ENCODE measurements around the gene NEIL3. TPM values are rescaled to one million over a fixed set of nuclear protein-coding genes. Genes with fewer than 3 reads are reported as not detected.

Gene NEIL3
- total RNA-seq, 2 experiments from 2014 or later: 0.22 to 0.25 TPM

DNA sequence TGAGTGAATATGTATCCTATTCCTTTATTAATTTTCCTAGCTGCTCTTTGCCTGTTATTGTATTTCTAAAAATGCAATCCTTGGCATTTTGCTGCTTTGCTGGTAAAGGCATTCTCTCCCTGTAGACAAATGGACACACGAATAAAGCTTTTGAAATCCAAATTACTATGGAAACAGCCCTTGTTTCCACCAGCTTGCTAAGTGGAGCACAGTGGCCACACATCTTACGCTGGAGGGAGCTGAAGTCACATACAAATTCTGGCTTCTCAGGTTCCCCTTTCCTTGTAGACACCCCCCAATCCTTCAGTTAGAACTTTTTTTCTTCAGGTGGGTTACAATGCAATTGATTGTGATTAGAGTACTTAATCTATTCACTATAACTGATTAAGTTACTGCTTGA, 66.3 kb downstream of the NEIL3 start:
- Histone ChIP-seq H3K27ac (ENCODE audit: low read depth in 1 of 2, low read length in 2 of 2) (no peak overlapping the region), H3K9me3 (ENCODE audit: control insufficient read depth in 1 of 2, insufficient read depth in 1 of 2, low read length in 2 of 2) (no peaks in the 10 kb centered on the region), H3K36me3 (ENCODE audit: insufficient read depth, low read length) (no peaks in the 10 kb centered on the region), H3K4me1 (ENCODE audit: insufficient read depth, low read length) (no peaks in the 10 kb centered on the region), H3K27me3 (ENCODE audit: control insufficient read depth in 1 of 2, insufficient read depth in 2 of 2, low read length in 2 of 2) (no peaks in the 10 kb centered on the region), H3K4me3 (ENCODE audit: low read length) (no peak overlapping the region)
- Mint-ChIP-seq H3K4me1 (ENCODE audit: low read depth) (no peaks in the 10 kb centered on the region), H3K36me3 (ENCODE audit: low read depth) (no peaks in the 10 kb centered on the region), H3K27ac (no peak overlapping the region), H3K27me3 (no peaks in the 10 kb centered on the region), H3K9me3 (no peaks in the 10 kb centered on the region), H3K4me3 (no peak overlapping the region)
- TF ChIP-seq, protein P1, sequence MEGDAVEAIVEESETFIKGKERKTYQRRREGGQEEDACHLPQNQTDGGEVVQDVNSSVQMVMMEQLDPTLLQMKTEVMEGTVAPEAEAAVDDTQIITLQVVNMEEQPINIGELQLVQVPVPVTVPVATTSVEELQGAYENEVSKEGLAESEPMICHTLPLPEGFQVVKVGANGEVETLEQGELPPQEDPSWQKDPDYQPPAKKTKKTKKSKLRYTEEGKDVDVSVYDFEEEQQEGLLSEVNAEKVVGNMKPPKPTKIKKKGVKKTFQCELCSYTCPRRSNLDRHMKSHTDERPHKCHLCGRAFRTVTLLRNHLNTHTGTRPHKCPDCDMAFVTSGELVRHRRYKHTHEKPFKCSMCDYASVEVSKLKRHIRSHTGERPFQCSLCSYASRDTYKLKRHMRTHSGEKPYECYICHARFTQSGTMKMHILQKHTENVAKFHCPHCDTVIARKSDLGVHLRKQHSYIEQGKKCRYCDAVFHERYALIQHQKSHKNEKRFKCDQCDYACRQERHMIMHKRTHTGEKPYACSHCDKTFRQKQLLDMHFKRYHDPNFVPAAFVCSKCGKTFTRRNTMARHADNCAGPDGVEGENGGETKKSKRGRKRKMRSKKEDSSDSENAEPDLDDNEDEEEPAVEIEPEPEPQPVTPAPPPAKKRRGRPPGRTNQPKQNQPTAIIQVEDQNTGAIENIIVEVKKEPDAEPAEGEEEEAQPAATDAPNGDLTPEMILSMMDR (IDR thresholded peaks at IDR 0.05): no peak
- ATAC-seq (ENCODE audit: poor library complexity): no peak
- ChIA-PET CTCF (interaction anchor here (0.9 to 1.7 kb wide), 2 partner anchors 16 to 20 kb away, joined by 3 to 4 read pairs; no protein-coding TSS in a partner anchor), POLR2A (no interaction called here)
- intact Hi-C loops (cut with DNase I, micrococcal nuclease): no loop called here
- DNase-seq: peak in 1 of 14 experiments; percentile 3

DNA sequence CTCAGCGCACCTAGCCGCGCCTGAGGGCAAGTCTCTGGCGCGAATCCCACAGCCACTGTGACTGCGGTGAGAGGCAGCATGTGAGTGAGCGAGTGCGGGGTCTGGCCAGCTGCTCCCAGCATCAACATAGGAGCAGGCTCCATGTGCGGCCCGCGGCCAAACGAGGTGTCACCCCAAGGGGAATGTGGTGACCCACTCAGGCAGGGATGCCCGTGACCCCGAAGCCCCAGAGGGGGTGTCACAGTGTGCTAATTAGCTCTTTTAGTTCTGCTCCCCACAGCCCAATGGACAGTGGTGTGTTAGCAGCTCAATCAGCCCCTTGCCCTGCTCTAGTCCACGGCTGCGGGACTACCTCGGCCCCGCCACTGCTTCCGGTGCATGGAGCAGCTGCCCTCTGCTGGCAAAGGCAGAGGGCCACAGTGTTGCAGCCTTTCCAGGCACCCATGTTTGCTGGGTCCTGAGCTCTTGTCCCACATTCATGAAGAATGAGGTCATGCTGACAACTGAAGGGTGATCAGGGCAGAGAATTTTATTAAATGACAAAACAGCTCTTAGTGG, 71.1 kb downstream of the NEIL3 start:
- CTCF ChIA-PET: no interaction called here
- ATAC-seq (ENCODE audit: poor library complexity): no peak
- Mint-ChIP-seq H3K27ac (no peak overlapping the region), H3K9me3 (no peaks in the 10 kb centered on the region), H3K4me3 (no peak overlapping the region), H3K4me1 (ENCODE audit: low read depth) (no peaks in the 10 kb centered on the region), H3K36me3 (ENCODE audit: low read depth) (no peaks in the 10 kb centered on the region), H3K27me3 (peaks cover 5% of the 10 kb centered on the region)
- H3K9me3 ChIP-seq (ENCODE audit: control insufficient read depth in 1 of 2, insufficient read depth in 1 of 2, low read length in 2 of 2): peaks cover 0 to 7% of the 10 kb centered on the region in 2 experiments
- no peak overlapping the region for H3K27ac ChIP-seq (ENCODE audit: low read depth in 1 of 2, low read length in 2 of 2)
- POLR2A ChIA-PET: interaction anchor here (1.2 kb wide), 1 partner anchor 62 kb away, joined by 4 read pairs; the partner anchor contains the start of gene AGA
- intact Hi-C loops (cut with DNase I, micrococcal nuclease): no loop called here
- H3K36me3 ChIP-seq (ENCODE audit: insufficient read depth, low read length): no peaks in the 10 kb centered on the region
- TF ChIP-seq, protein P1 (IDR thresholded peaks at IDR 0.05): no peak
- H3K4me3 ChIP-seq (ENCODE audit: low read length): no peak overlapping the region
- no peaks in the 10 kb centered on the region for H3K27me3 ChIP-seq (ENCODE audit: control insufficient read depth in 1 of 2, insufficient read depth in 2 of 2, low read length in 2 of 2)
- DNase-seq: peak in 1 of 14 experiments; percentile 5
- no peaks in the 10 kb centered on the region for H3K4me1 ChIP-seq (ENCODE audit: insufficient read depth, low read length)

DNA sequence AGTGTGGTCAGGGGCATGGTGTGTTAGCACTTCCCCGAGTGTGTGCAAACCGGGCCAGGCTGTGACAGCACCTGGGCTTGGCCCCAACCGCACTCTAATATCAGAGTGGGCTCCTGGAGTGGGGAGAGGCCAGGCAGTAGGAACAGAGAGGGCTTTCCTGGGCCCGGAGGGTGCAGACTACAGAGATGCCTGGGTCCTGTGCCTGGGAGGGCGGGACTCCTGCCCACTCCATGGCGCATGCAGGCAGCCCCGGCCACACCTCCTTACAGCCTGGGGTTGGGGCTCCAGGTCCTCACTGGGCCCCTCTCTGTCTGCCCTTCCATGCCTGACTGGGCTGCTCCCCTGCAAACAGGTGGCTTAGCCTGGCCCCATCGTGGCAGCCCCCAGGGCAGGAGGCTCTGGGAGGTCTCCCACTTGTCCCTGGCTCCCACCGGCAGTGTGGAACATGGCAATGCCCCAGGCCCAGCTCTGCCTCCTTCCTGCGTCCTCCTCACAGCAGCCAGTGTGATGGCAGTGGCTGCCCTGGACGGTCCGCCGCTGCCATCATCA, 72.2 kb downstream of the NEIL3 start:
- no peak overlapping the region for H3K4me3 Mint-ChIP-seq
- CTCF ChIA-PET: no interaction called here

More for the DNA sequence above, 72.2 kb downstream of the NEIL3 start:
- intact Hi-C loops (cut with DNase I, micrococcal nuclease): no loop called here
- H3K9me3 ChIP-seq (ENCODE audit: control insufficient read depth in 1 of 2, insufficient read depth in 1 of 2, low read length in 2 of 2): peaks cover 0 to 7% of the 10 kb centered on the region in 2 experiments
- POLR2A ChIA-PET: no interaction called here
- H3K36me3 Mint-ChIP-seq (ENCODE audit: low read depth): no peaks in the 10 kb centered on the region
- H3K27me3 Mint-ChIP-seq: peaks cover 5% of the 10 kb centered on the region
- no peaks in the 10 kb centered on the region for H3K4me1 Mint-ChIP-seq (ENCODE audit: low read depth)
- H3K27ac ChIP-seq (ENCODE audit: low read depth in 1 of 2, low read length in 2 of 2): no peak overlapping the region
- no peaks in the 10 kb centered on the region for H3K27me3 ChIP-seq (ENCODE audit: control insufficient read depth in 1 of 2, insufficient read depth in 2 of 2, low read length in 2 of 2)
- no peaks in the 10 kb centered on the region for H3K36me3 ChIP-seq (ENCODE audit: insufficient read depth, low read length)
- H3K4me3 ChIP-seq (ENCODE audit: low read length): no peak overlapping the region
- H3K4me1 ChIP-seq (ENCODE audit: insufficient read depth, low read length): no peaks in the 10 kb centered on the region
- TF ChIP-seq, protein P1 (IDR thresholded peaks at IDR 0.05): no peak
- no peaks in the 10 kb centered on the region for H3K9me3 Mint-ChIP-seq
- no peak for ATAC-seq (ENCODE audit: poor library complexity)
- no peak overlapping the region for H3K27ac Mint-ChIP-seq
- DNase-seq: peak in 1 of 14 experiments; percentile 7
